Activated naive CD4-positive, alpha-beta T cell treated with anti-CD3 and anti-CD28 coated beads, Interleukin-2, amount 50 U/mL, for 72 hours (primary cell): ENCODE measurements around the gene NFATC2. TPM values are rescaled to one million over a fixed set of nuclear protein-coding genes. Genes with fewer than 3 reads are reported as not detected.
A peak's percentile ranks its signal among the peaks of the same experiment; 100 is the strongest.

Experiments used
- ATAC-seq, 2 donors: fragments of 150-1000 bp; cut with Tn5 transposase; 2 replicates each; pipeline ENCODE4 v1.10.0; 2021; ENCODE audit warnings: mild to moderate bottlenecking in 2 of 2, moderate library complexity in 2 of 2
- DNase-seq, 2 donors: peaks; one replicate each; pipeline ENCODE4 v3.0.0; 2021 to 2022; ENCODE audit warnings: low spot score in 2 of 2
- H3K27ac Mint-ChIP-seq, 2 donors: one replicate each; pipeline ENCODE4 v1.8.0; 2022; ENCODE audit warnings: mild to moderate bottlenecking in 2 of 2, mixed read lengths in 2 of 2
- H3K36me3 Mint-ChIP-seq, 2 donors: one replicate each; pipeline ENCODE4 v1.8.0; 2022; ENCODE audit warnings: mixed read lengths in 2 of 2
- H3K9me3 Mint-ChIP-seq, 2 donors: one replicate each; pipeline ENCODE4 v1.8.0; 2022; ENCODE audit warnings: mixed read lengths in 2 of 2
- total RNA-seq, 2 donors: library from RNA; stranded (reverse); gene quantifications; one replicate each; pipeline ENCODE4 v1.2.3, GENCODE V29; 2022

Gene NFATC2
- total RNA-seq, 2 donors from 2014 or later, result 29.9 to 39.4 TPM

- Mint-ChIP-seq H3K9me3 (no peaks in the 10 kb centered on the region), H3K27ac (no peak overlapping the region), H3K36me3 (peaks cover 18 to 21% of the 10 kb centered on the region in 2 donors)
- peak in 1 of 2 donors; percentile 16 for ATAC-seq
- no peak for DNase-seq
Measured at GRCh38 chr20:51432251-51432784, 110.2 kb downstream of the NFATC2 start.

- DNase-seq (no peak), ATAC-seq (no peak)
- peaks cover 18 to 21% of the 10 kb centered on the region in 2 donors for H3K36me3 Mint-ChIP-seq
- peak overlapping the region in 1 of 2 donors; percentile 69 for H3K27ac Mint-ChIP-seq
- no peaks in the 10 kb centered on the region for H3K9me3 Mint-ChIP-seq
Measured at GRCh38 chr20:51431321-51431720, 111.2 kb downstream of the NFATC2 start.

- ATAC-seq (no peak), DNase-seq (no peak)
- Mint-ChIP-seq H3K36me3 (peaks cover 16 to 20% of the 10 kb centered on the region in 2 donors), H3K9me3 (no peaks in the 10 kb centered on the region), H3K27ac (no peak overlapping the region)
Measured at GRCh38 chr20:51430198-51430950, 112.1 kb downstream of the NFATC2 start.

GRCh38 chr20:51429696-51430095 is 112.8 kb downstream of the NFATC2 start:
- Mint-ChIP-seq H3K36me3 (peaks cover 12 to 16% of the 10 kb centered on the region in 2 donors), H3K9me3 (no peaks in the 10 kb centered on the region), H3K27ac (no peak overlapping the region)
- DNase-seq, result no peak
- peak in 1 of 2 donors; percentile 52 for ATAC-seq

DNA sequence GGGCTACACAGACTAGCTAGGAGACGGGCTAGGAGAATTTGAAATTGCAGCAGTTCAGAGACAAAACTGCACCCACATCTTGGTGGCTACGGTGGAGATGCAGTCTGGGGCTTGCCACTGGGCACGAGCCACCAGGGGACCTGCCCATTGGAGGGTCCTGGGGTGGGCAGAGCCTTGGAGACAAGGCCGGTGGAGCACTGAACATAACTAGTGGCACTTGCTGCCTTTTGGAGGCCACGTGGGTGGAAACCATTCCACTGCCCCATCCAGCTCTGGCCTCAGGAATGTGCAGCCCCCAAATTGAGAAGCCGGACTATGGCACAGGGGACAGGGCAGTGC is 113.4 kb downstream of the NFATC2 start:
- Mint-ChIP-seq H3K27ac (no peak overlapping the region), H3K36me3 (peaks cover 12 to 19% of the 10 kb centered on the region in 2 donors), H3K9me3 (no peaks in the 10 kb centered on the region)
- no peak for ATAC-seq
- DNase-seq, result no peak

GRCh38 chr20:51428401-51429143 is 113.9 kb downstream of the NFATC2 start:
- Mint-ChIP-seq H3K9me3 (no peaks in the 10 kb centered on the region), H3K27ac (peak overlapping the region in 1 of 2 donors; percentile 36), H3K36me3 (peaks cover 14 to 24% of the 10 kb centered on the region in 2 donors)
- DNase-seq (no peak), ATAC-seq (no peak)

DNA sequence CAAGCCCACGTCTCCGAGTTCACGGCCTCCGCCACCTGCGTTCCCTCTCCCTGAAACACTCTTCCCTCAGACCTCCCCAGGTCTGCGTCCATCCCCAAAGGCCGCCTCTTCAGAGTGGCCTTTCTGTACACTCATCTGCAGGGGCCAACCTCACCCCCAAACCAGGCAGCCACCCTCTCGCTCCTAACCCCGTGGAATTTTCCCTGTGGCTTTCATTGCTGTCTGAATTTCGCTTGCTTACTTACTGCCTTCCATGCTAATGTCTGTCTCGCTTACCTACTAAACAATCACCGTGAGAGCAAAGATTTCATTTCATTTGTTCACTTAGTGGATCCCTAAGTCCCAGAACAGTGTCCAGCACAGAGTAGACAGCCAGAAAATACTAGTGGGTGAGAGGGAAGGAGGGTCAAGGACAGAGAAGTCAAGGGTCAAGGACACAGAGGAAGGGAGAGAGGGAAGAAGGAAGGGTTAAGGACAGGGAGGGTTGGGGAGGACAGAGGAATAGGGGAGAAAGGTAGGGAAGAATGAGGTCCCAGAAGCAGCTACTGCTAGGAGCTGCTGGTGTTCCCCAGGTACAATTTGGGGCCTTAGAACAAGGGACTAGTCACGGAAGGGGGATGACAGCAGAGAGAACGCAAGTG is 114.7 kb downstream of the NFATC2 start:
- ATAC-seq (no peak), DNase-seq (no peak)
- Mint-ChIP-seq H3K27ac (peak overlapping the region; percentile 29 to 36), H3K9me3 (no peaks in the 10 kb centered on the region), H3K36me3 (peaks cover 9 to 18% of the 10 kb centered on the region in 2 donors)

- peak overlapping the region; percentile 16 to 36 for H3K27ac Mint-ChIP-seq
- ATAC-seq (no peak), DNase-seq (no peak)
- no peaks in the 10 kb centered on the region for H3K9me3 Mint-ChIP-seq
- peaks cover 12 to 17% of the 10 kb centered on the region in 2 donors for H3K36me3 Mint-ChIP-seq
Measured at GRCh38 chr20:51426718-51427650, 115.5 kb downstream of the NFATC2 start.

GRCh38 chr20:51425347-51426106 is 117.0 kb downstream of the NFATC2 start:
- DNase-seq (no peak), ATAC-seq (peak in 1 of 2 donors; percentile 12)
- peak overlapping the region; percentile 71 to 83 for H3K27ac Mint-ChIP-seq
- peaks cover 13 to 29% of the 10 kb centered on the region in 2 donors for H3K36me3 Mint-ChIP-seq
- H3K9me3 Mint-ChIP-seq, result no peaks in the 10 kb centered on the region

DNA sequence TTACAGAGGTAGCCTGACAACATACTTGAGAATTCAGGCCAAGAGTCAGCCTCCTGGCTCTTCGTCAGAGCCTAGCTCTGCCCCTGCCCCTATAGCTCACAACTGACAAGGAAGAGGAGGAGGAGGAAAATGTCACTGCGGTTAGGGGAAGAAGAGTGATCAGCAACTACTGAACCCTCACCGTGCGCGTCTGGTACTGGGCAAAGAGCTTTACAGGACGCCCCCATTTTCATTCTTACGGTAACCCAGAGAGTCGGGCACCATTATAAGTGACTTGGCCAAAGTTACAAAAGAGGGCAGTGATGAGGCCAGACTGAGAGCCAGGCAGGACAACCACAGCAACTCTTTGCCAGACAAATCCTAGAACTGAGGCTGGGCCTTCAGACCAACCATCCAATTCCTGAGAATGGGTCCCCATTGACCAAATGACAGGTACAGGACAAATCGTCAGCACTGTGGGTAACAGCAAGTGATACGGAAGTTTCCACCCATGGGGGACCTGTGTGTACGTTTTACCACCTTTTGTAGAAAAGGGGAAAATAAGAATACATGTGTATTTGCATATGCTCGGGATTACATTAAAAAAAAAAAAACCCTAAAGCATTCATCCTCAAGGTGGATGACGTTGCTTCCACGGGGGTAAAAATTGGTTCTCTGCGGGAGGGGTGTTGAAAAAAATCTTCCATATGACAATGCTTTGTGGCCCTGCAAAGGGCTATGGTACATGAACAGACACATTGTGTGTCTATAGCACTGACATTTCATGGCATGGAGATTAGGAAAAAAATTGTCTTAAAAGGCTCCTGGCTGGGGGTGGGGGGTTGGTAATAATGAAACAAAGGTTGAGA is 118.0 kb downstream of the NFATC2 start:
- Mint-ChIP-seq H3K9me3 (no peaks in the 10 kb centered on the region), H3K27ac (peak overlapping the region; percentile 32 to 83), H3K36me3 (peaks cover 10 to 38% of the 10 kb centered on the region in 2 donors)
- no peak for DNase-seq
- peak; percentile 9 to 27 for ATAC-seq

- Mint-ChIP-seq H3K9me3 (no peaks in the 10 kb centered on the region), H3K36me3 (peaks cover 8 to 42% of the 10 kb centered on the region in 2 donors), H3K27ac (peak overlapping the region; percentile 72 to 83)
- ATAC-seq (no peak), DNase-seq (no peak)
Measured at GRCh38 chr20:51423810-51424209, 118.7 kb downstream of the NFATC2 start.

GRCh38 chr20:51423290-51423667 is 119.2 kb downstream of the NFATC2 start:
- peak; percentile 89 to 94 for ATAC-seq
- peaks cover 8 to 42% of the 10 kb centered on the region in 2 donors for H3K36me3 Mint-ChIP-seq
- no peaks in the 10 kb centered on the region for H3K9me3 Mint-ChIP-seq
- H3K27ac Mint-ChIP-seq, result peak overlapping the region; percentile 72 to 83
- DNase-seq, result peak in 1 of 2 donors; percentile 41

- DNase-seq, result no peak
- Mint-ChIP-seq H3K36me3 (peaks cover 8 to 43% of the 10 kb centered on the region in 2 donors), H3K9me3 (no peaks in the 10 kb centered on the region), H3K27ac (peak overlapping the region; percentile 72 to 83)
- peak; percentile 28 to 55 for ATAC-seq
Measured at GRCh38 chr20:51422514-51423289, 119.8 kb downstream of the NFATC2 start.

- Mint-ChIP-seq H3K36me3 (peaks cover 8 to 60% of the 10 kb centered on the region in 2 donors), H3K27ac (no peak overlapping the region), H3K9me3 (no peaks in the 10 kb centered on the region)
- DNase-seq (no peak), ATAC-seq (no peak)
Measured at GRCh38 chr20:51420805-51421204, 121.7 kb downstream of the NFATC2 start.
